GM12892 (cell line): ENCODE data around the gene RAB30.

Source experiments
- DNase-seq: peaks from one replicate; pipeline ENCODE4 v3.0.0; 2011; ENCODE audit not compliant: insufficient read length
- FAIRE-seq: peaks from 2 replicates; lab custom pipeline; 2011; peaks lifted over from hg19 to GRCh38; lab: Jason Lieb, UNC
- POLR2A ChIP-seq: IDR thresholded peaks from 2 replicates; pipeline ENCODE4 v1.6.1; 2011; ENCODE audit warnings: low read depth, low read length, control low read depth
- POLR2AphosphoS5 ChIP-seq: IDR thresholded peaks from 2 replicates; pipeline ENCODE4 v1.6.1; 2011; ENCODE audit warnings: low read depth, low read length, control low read depth
- TAF1 ChIP-seq: IDR thresholded peaks from 2 replicates; pipeline ENCODE4 v1.6.1; 2011; ENCODE audit warnings: low read depth, mild to moderate bottlenecking, control low read depth, low read length, borderline replicate concordance

RAB30 gene

DNA sequence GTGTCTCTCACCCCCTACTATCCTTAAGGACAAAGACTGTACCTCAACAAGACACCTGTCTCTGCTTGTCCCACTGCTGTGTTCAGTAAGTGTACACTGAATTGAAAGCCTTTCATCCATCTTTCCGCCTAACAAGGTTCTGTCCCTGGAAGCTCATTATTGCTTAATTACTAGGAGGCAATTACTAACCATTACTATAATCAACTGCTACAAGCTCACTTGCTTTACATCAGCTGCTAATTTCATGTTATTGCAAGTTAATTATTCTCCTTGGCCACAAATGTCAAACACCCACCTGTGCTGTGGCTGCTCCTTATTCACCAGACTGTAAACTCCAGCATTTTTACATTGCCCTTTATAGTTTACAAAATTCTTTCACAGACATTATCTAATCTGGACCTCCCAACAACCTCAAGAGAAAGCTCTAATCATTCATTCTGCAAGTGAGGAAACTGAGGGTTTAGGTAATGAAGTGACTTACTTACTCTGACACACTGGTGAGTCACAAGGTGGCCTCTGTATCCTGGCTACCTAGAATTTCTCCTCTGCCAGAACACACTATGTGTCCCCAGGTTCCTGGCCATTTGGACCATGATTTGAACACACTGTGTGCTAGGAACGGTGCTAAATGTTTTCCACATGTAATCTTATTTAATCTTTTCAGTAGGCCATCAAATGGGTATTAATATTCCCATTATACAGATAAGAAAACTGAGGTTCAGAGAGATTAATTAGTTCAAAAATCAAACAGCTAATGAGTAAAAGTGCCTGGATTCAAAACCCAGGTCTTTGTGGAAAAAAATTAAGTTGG is 66.7 kb downstream of the RAB30 start:
- no peak for TF ChIP-seq POLR2A
- no peak for TF ChIP-seq POLR2AphosphoS5
- TF ChIP-seq TAF1, result no peak
- DNase-seq, result no peak
- FAIRE-seq, result peak; percentile 46

DNA sequence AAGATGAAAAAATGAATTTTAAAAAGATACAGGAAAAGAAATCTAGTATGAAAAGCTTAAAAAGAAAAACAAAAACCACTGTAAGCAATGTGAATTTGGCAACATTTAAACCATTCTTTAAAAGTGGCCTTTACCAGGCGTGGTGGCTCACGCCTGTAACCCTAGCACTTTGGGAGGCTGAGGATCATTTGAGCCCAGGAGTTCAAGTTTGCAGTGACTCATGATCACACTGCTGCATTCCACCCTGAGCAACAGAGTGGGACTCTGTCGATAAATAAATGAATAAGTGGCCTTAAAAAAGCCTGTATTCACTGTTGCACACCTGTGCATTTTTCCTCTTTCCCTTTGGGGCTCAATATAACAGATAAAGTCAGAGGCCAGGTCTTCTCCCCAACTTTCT is 69.2 kb downstream of the RAB30 start:
- no peak for TF ChIP-seq POLR2A
- no peak for TF ChIP-seq POLR2AphosphoS5
- TF ChIP-seq TAF1, result no peak
- no peak for DNase-seq
- FAIRE-seq, result no peak

DNA sequence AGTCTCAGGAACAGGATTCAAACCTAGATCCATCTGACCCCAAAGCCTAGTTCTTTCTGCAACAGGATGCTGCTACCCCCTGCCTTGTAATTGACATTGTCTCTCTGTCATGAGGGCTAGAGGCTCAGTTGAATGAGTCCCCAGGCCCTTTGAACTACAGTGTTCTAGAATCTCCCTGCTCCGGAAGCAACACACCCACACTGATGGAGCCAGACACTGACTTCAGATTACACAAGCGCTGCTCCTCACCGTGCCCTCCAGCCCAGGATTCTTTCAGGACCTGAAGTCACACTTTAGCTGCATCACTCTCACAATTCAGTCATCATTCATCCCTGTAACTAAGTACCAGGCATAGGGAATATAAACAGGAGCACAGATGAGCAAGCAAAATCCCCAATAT is 69.6 kb downstream of the RAB30 start:
- TF ChIP-seq TAF1 (no peak), POLR2A (no peak), POLR2AphosphoS5 (no peak)

DNA sequence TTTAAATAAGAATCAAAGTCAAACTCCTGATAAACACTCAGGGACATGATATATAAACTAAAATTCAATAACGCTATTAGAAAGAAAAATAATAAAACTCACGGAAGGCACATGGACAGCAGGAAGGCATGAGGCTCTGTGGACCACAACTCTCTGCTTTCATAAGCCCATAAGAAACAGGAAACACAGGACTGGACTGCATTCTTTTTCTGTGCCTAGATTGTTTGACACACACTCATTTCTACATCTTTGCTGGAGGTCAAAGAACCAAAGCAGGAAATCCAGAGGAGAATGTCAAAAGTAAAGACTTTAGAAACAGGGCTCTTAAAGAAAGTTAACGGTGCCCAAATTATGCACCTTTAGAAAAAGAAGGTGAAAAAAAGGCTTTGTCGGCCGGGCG is 71.3 kb downstream of the RAB30 start:
- FAIRE-seq, result no peak
- TF ChIP-seq POLR2AphosphoS5 (no peak), POLR2A (no peak), TAF1 (no peak)

More for the DNA sequence above, 69.6 kb downstream of the RAB30 start:
- no peak for FAIRE-seq
- no peak for DNase-seq

DNA sequence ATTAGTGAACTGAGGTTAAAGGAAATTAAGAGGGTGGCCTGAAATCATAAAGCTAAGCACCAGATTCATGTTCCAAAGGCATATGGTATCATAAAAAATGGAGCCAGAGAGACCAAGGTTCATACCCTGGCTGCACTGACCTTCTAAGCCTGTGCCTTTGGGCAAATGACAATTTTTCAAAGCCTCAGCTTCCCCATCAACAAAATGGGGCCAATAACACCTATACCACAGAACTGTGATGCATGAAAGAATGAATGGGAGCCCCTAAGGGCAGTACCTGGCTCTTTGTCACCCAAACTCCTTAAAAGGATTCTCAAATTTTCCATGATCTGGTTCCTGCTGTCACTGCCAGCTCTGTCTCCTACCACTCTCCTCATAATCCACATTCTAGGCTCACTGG is 72.5 kb downstream of the RAB30 start:
- FAIRE-seq, result no peak
- TF ChIP-seq POLR2AphosphoS5 (no peak), TAF1 (no peak), POLR2A (no peak)
- DNase-seq, result no peak

More for the DNA sequence above, 71.3 kb downstream of the RAB30 start:
- DNase-seq, result no peak

DNA sequence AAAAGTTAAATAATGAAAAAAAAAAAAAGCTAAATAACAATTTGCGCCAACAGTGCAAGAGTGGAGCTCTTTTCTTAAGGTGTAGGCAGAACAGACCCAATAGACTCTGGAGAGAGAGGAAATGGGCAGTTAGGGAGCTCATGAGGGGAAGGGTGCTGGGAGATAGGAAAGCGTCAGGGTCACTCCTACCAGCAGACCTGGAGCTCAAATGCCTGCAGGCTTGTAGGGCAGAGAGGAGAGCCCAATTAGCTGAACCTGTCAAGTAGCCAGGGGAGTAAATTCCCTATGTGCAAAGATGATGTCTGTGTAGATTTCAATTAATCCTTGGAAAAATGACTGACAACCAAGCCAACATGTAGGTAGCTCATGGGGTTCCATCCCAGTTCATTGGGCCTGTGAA is 73.0 kb downstream of the RAB30 start:
- no peak for TF ChIP-seq TAF1
- TF ChIP-seq POLR2AphosphoS5, result no peak
- no peak for TF ChIP-seq POLR2A
- DNase-seq (no peak), FAIRE-seq (peak; percentile 64)

DNA sequence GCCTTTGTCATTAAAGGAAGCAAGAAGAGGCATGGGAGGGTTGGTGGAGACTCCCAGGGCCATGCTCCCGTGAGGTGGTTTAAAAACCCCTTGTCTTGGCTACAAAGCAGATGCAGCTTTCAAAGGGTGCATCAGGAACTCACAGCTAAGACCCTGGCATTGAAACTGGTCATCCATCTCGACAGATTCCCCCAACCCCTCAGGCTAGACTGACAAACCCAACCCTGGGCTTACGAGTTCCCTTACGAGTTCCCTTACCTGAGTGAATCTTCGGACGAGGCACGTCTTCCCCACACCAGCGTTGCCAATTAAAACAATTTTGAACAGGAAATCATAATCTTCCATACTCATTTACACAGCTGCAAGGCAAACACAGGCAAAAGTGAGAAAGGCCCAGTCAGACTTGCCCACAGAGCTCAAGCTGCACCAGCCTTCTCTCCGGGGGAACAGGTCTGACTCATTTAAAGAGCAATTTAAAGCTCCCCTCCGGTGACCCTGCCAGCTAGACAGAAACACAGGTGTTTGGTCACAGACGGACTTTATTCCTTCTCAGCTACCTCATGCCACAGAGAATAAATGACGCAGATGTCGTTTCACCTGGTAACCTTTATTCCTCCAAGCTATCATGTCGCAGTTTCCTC is 74.6 kb downstream of the RAB30 start:
- FAIRE-seq (peak; percentile 98), DNase-seq (peak; percentile 46)
- no peak for TF ChIP-seq POLR2A
- 0 out of 2 replicates have a peak, but pooled peaks have one; percentile 45 for TF ChIP-seq POLR2AphosphoS5
- no peak for TF ChIP-seq TAF1

DNA sequence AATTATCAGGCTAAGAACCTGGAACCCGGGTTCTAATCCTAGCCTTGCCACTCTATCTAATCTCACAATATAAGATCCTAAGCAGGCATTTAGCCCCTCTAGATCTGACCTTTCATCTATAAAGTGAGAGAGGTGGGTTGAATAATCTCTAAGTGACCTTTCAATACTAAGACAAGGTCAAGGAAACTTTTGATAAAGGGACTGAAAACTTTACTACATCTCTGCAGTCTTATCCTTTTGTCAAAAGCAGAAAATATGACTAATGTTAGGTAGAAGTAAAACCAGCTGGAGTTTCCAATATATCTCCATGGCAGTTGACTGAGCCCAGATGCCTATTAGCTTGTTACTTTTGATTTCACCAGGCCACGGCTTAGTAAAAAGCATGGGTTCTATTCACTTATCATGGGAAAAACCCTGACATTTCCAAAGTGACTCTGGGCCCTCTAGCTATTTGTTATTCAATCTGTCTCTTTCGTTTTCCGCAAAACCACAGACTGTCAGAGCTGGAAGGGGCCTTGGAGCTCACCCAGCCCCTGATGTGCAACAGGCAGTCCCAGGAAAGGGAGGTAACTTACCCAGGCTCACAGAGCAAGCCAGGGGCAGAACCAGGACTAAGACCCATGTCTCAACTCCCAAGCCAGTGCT is 75.8 kb downstream of the RAB30 start:
- DNase-seq (no peak), FAIRE-seq (peak; percentile 83)
- no peak for TF ChIP-seq POLR2A
- TF ChIP-seq POLR2AphosphoS5, result no peak
- TF ChIP-seq TAF1, result no peak

DNA sequence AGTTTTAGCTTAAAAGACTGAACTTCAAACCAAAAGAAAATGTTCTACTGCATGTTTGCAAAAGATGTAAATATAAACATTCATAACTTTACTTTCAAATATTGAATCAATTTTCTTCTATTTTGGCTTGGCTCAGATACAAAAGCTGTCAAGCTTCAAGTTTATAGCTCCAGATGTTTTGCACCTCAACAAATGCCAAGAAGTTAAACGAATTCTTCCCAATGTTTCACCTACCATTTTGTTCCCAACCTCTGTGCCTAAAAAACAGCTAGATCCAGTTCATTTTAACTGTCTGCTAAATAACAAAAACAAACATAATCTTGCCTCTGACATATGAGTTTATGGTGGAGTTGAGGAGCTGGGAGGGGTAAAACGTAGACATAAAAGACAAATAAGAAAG is 76.5 kb downstream of the RAB30 start:
- DNase-seq, result no peak
- FAIRE-seq, result no peak
- no peak for TF ChIP-seq POLR2A
- no peak for TF ChIP-seq TAF1
- no peak for TF ChIP-seq POLR2AphosphoS5

DNA sequence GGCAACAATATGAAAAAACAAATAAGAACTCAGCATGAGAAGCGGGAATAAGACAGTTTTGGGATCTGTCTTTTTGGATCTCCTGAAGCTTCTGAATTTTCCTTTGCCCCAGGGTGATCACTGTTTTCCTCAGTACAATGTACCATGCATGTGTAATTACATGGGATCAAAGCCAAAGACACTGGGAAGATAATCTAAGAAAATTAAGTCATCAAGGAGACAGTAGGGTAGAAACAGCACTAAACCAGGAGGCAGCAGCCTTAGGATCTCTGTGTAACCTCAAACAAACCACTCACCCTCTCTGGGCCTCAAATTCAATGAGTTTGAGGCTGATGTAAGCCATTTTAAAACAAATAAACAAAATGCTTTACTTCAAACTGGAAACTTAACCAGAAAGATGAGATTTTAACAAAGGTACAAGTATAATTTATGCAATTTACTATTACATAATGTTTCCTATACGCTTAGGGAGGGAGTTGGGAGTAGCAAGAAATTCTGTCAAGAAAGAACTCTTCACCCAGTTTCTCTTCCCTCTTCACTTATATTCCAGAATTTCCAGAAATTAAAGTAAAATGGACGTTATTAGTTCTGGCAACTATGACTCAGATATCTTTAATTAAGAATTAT is 77.0 kb downstream of the RAB30 start:
- DNase-seq, result no peak
- FAIRE-seq, result peak; percentile 73
- TF ChIP-seq POLR2A (no peak), POLR2AphosphoS5 (no peak), TAF1 (no peak)

DNA sequence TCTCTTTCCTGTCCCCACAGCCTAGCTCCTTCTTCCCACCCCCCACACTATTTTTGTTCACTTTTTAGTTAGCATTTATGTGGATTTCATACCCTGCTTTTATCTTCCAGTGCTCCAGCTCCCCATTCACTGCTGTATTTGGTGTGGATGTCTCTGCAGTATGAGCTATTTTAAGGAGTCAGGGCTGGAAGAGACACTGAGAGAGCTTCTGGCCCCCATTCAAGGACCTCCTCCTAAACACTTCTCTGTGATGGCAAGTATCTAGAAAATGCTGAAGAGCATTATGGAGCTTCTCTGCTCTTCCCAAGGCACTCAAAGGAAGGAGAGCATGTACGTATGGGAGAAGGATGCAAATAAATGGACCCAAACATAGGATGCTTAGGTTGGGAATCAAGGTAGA is 79.5 kb downstream of the RAB30 start:
- TF ChIP-seq TAF1, result no peak
- TF ChIP-seq POLR2AphosphoS5, result no peak
- TF ChIP-seq POLR2A, result no peak
- no peak for DNase-seq
- no peak for FAIRE-seq
